ENCODE results near the gene CACNA2D3. TPM values are rescaled to one million over a fixed set of nuclear protein-coding genes. Genes with fewer than 3 reads are reported as not detected.

CACNA2D3 gene
- polyA plus RNA-seq, 3 donors, result 8.3 to 21.5 (median 10.4) TPM

DNA sequence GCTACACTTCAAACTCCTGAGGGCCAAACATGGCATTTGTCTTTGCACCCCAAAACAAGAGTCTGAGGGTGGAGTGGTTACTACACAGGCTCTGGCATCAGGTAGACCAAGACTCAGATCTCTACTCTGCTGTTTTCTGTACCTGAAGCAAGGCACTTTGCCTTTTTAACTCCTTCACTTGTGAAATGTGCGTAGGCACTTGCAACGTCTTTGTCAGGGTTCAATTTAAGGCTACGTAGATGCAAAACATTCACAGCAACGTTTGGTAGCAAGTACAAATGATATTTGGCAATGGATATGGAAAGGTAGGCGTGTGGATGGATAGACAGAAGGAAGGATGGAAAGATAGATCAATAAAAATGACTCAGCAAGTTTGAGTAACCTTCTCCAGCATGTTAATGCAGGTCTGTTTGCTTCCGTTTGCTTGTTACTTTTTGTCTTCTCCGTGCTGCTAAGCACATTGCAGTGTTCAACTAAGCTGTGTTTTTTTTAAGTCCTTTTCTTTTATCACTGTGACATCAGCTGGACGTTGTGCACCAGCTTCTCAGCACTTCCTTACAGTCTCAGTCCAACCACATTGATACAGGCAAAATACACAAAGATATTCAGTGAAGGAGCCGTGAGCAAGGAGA, 704.8 kb downstream of the CACNA2D3 start:
- no peaks in the 10 kb centered on the region for H4K20me1 ChIP-seq (ENCODE audit: insufficient read depth, low read length)
- no peak for DNase-seq
- no peak overlapping the region for H2AFZ ChIP-seq (ENCODE audit: insufficient read depth, low read depth, low read length, poor library complexity, severe bottlenecking)
- Mint-ChIP-seq H3K36me3 (no peaks in the 10 kb centered on the region), H3K27ac (no peak overlapping the region), H3K4me1 (no peaks in the 10 kb centered on the region), H3K27me3 (ENCODE audit: low read depth in 3 of 3) (peaks cover 2 to 7% (median 2%) of the 10 kb centered on the region in 3 donors), H3K4me3 (no peak overlapping the region), H3K9me3 (peaks cover 0 to 9% (median 4%) of the 10 kb centered on the region in 7 donors)
- H3K4me1 ChIP-seq (ENCODE audit: control insufficient read depth in 1 of 2, insufficient read depth in 2 of 2, low read length in 2 of 2), result no peaks in the 10 kb centered on the region
- H3K27ac ChIP-seq (ENCODE audit: low read depth in 1 of 2, low read length in 2 of 2), result no peak overlapping the region
- H3K36me3 ChIP-seq (replicated peaks in 1 of 2; ENCODE audit: control insufficient read depth in 1 of 2, insufficient read depth in 2 of 2, low read length in 2 of 2), result no peaks in the 10 kb centered on the region
- no peak overlapping the region for H3K4me2 ChIP-seq (replicated peaks; ENCODE audit: extremely low read depth, low read length, poor library complexity, severe bottlenecking)
- H3K27me3 ChIP-seq (ENCODE audit: control insufficient read depth in 2 of 2, insufficient read depth in 2 of 2, low read length in 2 of 2), result no peaks in the 10 kb centered on the region
- H3K4me3 ChIP-seq (replicated peaks in 1 of 3; ENCODE audit: low read depth in 2 of 3, low read length in 3 of 3), result no peak overlapping the region
- peaks cover 0 to 7% of the 10 kb centered on the region in 2 donors for H3K9me3 ChIP-seq (replicated peaks in 1 of 2; ENCODE audit: control insufficient read depth in 1 of 2, insufficient read depth in 1 of 2, low read length in 2 of 2)
- TF ChIP-seq CTCF (IDR thresholded peaks at IDR 0.05), result no peak
- no peaks in the 10 kb centered on the region for H3K79me2 ChIP-seq (ENCODE audit: insufficient read depth, low read length)
- WGBS (ENCODE audit: insufficient coverage), result 92% methylated on average over 5 of the region's 9 CpGs
- H3K9ac ChIP-seq (ENCODE audit: insufficient read depth, low read length, poor library complexity, severe bottlenecking), result no peak overlapping the region
- intact Hi-C loops (cut with micrococcal nuclease), result no loop called here

DNA sequence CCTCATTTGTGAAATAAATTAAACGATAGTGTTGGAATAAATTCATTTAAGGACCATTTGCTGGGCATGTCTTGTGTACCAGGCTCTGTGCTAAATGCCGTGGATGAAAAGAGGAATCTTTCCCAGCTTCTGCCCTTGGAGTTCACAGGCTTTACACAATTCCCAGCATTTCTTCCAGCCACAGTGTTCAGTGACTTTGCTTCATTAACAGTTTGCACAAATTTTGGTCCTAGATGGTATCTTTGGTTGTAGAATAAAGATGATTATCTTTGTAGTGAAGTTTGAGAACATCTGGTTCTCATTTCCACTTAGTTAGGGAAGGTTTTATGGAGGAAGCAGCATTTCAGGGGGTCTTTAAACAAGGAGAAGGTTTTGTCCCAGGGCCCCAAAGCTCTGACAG, 705.4 kb downstream of the CACNA2D3 start:
- H3K36me3 Mint-ChIP-seq, result no peaks in the 10 kb centered on the region

More for the DNA sequence above, 705.4 kb downstream of the CACNA2D3 start:
- H3K9me3 Mint-ChIP-seq, result peaks cover 0 to 9% (median 4%) of the 10 kb centered on the region in 7 donors
- Histone ChIP-seq H3K79me2 (ENCODE audit: insufficient read depth, low read length) (no peaks in the 10 kb centered on the region), H3K36me3 (replicated peaks in 1 of 2; ENCODE audit: control insufficient read depth in 1 of 2, insufficient read depth in 2 of 2, low read length in 2 of 2) (no peaks in the 10 kb centered on the region), H3K9ac (ENCODE audit: insufficient read depth, low read length, poor library complexity, severe bottlenecking) (no peak overlapping the region), H3K9me3 (replicated peaks in 1 of 2; ENCODE audit: control insufficient read depth in 1 of 2, insufficient read depth in 1 of 2, low read length in 2 of 2) (peaks cover 0 to 7% of the 10 kb centered on the region in 2 donors), H3K4me3 (replicated peaks in 1 of 3; ENCODE audit: low read depth in 2 of 3, low read length in 3 of 3) (no peak overlapping the region), H2AFZ (ENCODE audit: insufficient read depth, low read depth, low read length, poor library complexity, severe bottlenecking) (no peak overlapping the region), H3K4me2 (replicated peaks; ENCODE audit: extremely low read depth, low read length, poor library complexity, severe bottlenecking) (no peak overlapping the region), H4K20me1 (ENCODE audit: insufficient read depth, low read length) (no peaks in the 10 kb centered on the region), H3K27ac (ENCODE audit: low read depth in 1 of 2, low read length in 2 of 2) (no peak overlapping the region), H3K4me1 (ENCODE audit: control insufficient read depth in 1 of 2, insufficient read depth in 2 of 2, low read length in 2 of 2) (no peaks in the 10 kb centered on the region), H3K27me3 (ENCODE audit: control insufficient read depth in 2 of 2, insufficient read depth in 2 of 2, low read length in 2 of 2) (no peaks in the 10 kb centered on the region)
- WGBS (ENCODE audit: insufficient coverage), result 100% methylated on average over 1 of the region's 2 CpGs
- H3K4me3 Mint-ChIP-seq, result no peak overlapping the region
- peaks cover 0 to 3% (median 2%) of the 10 kb centered on the region in 3 donors for H3K27me3 Mint-ChIP-seq (ENCODE audit: low read depth in 3 of 3)
- no peak for DNase-seq
- intact Hi-C loops (cut with micrococcal nuclease), result no loop called here
- TF ChIP-seq CTCF (IDR thresholded peaks at IDR 0.05), result no peak
- no peak overlapping the region for H3K27ac Mint-ChIP-seq
- no peaks in the 10 kb centered on the region for H3K4me1 Mint-ChIP-seq

Measured in CD14-positive monocyte (primary cell).